ENCODE data around the gene SYNE2.

DNA sequence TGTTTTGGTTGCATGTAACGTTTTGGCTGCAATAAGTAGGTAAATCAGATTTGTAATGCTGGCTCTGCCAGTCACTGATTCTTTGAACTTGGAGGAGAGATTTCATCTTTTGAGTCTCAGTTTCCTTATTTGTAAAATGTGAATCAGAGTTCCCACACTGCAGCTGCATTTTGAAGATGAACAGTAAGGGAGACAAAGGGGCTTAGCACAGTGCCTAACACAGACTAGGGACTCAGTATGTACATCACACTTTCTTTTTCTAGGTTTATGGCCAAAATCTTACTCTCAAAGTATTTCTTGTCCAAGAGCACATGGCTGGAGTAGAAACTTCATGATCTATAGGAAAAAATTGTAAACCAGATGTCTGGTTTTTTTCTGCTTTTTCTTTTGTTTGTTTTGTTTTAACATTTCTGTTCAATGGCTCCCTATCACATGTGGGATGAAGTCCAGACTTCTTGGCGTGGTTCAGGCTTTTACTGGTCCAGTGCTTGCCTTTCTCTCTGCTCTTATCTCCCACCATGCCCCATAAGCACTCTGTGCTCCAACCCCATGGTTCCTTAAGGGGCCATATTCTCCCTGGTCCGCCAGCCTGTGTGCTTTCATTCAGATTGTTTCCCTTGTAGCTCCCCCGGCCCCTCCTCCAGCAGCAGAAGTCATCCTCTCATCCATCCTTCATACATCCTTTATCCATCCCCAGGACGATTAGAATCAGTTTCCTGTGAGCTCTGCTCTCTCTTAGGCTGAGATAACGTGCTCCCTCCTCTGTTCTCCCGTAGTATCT lies 58.0 kb downstream of the SYNE2 start:
- TF ChIP-seq CTCF (conservative IDR thresholded peaks at IDR 0.05; ENCODE audit: low read depth, low read length) (no peak), EZH2 (IDR thresholded peaks at IDR 0.05; ENCODE audit: low read length, unreplicated experiment) (no peak), EZH2phosphoT487 (IDR thresholded peaks at IDR 0.05; ENCODE audit: borderline replicate concordance, low read length) (no peak)

Measured in PC-3 (cell line).